ENCODE measurements around the gene RPL21.
"Not testable (repeated sequence)": the region's sequence is repeated elsewhere in the genome, so short reads cannot be mapped to it uniquely, and the experiment has no call there.

The RPL21 gene

GRCh38 chr13:27211771-27212364, 39.5 kb upstream of the RPL21 start:
- no peak for DNase-seq (ENCODE audit: low read depth)
- H3K4me3 ChIP-seq (ENCODE audit: low read depth, low read length): no peak overlapping the region
- TF ChIP-seq CTCF (IDR thresholded peaks at IDR 0.05; ENCODE audit: control insufficient read depth, extremely low read depth, insufficient read depth): no peak

GRCh38 chr13:27213386-27213785, 38.0 kb upstream of the RPL21 start:
- H3K4me3 ChIP-seq (ENCODE audit: low read depth, low read length): not testable (repeated sequence)

GRCh38 chr13:27217791-27218190, 33.6 kb upstream of the RPL21 start:
- not testable (repeated sequence) for DNase-seq (ENCODE audit: low read depth); H3K4me3 ChIP-seq (ENCODE audit: low read depth, low read length)

More at GRCh38 chr13:27213386-27213785, 38.0 kb upstream of the RPL21 start:
- not testable (repeated sequence) for DNase-seq (ENCODE audit: low read depth)

GRCh38 chr13:27218861-27219260, 32.5 kb upstream of the RPL21 start:
- H3K4me3 ChIP-seq (ENCODE audit: low read depth, low read length); DNase-seq (ENCODE audit: low read depth): not testable (repeated sequence)

- H3K4me3 ChIP-seq (ENCODE audit: low read depth, low read length): no peak overlapping the region
These were observed 31.7 kb upstream of the RPL21 start for GRCh38 chr13:27219611-27220010.

GRCh38 chr13:27222100-27222499, 29.3 kb upstream of the RPL21 start:
- not testable (repeated sequence) for H3K4me3 ChIP-seq (ENCODE audit: low read depth, low read length); DNase-seq (ENCODE audit: low read depth)

More at GRCh38 chr13:27219611-27220010, 31.7 kb upstream of the RPL21 start:
- DNase-seq (ENCODE audit: low read depth): no peak
- TF ChIP-seq CTCF (IDR thresholded peaks at IDR 0.05; ENCODE audit: control insufficient read depth, extremely low read depth, insufficient read depth): no peak

- DNase-seq (ENCODE audit: low read depth): no peak
- no peak overlapping the region for H3K4me3 ChIP-seq (ENCODE audit: low read depth, low read length)
- TF ChIP-seq CTCF (IDR thresholded peaks at IDR 0.05; ENCODE audit: control insufficient read depth, extremely low read depth, insufficient read depth): no peak
These were observed 24.4 kb upstream of the RPL21 start for GRCh38 chr13:27226991-27227390.

GRCh38 chr13:27228131-27228530, 23.2 kb upstream of the RPL21 start:
- H3K4me3 ChIP-seq (ENCODE audit: low read depth, low read length): no peak overlapping the region
- no peak for TF ChIP-seq CTCF (IDR thresholded peaks at IDR 0.05; ENCODE audit: control insufficient read depth, extremely low read depth, insufficient read depth)
- DNase-seq (ENCODE audit: low read depth): no peak

- DNase-seq (ENCODE audit: low read depth): no peak
- no peak for TF ChIP-seq CTCF (IDR thresholded peaks at IDR 0.05; ENCODE audit: control insufficient read depth, extremely low read depth, insufficient read depth)
- H3K4me3 ChIP-seq (ENCODE audit: low read depth, low read length): no peak overlapping the region
These were observed 21.7 kb upstream of the RPL21 start for GRCh38 chr13:27229642-27230041.
